ENCODE measurements around the gene PPARD.

- TF ChIP-seq POLR2AphosphoS5 (IDR thresholded peaks at IDR 0.05; ENCODE audit: low read depth, low read length) = no peak
- no peak for TF ChIP-seq CTCF (IDR thresholded peaks at IDR 0.05 in 2 of 3, conservative IDR thresholded peaks at IDR 0.05 in 1 of 3; ENCODE audit: borderline replicate concordance in 1 of 3, insufficient read depth in 1 of 3, low read depth in 2 of 3, low read length in 2 of 3)
- TF ChIP-seq POLR2A (IDR thresholded peaks at IDR 0.05; ENCODE audit: borderline replicate concordance, extremely low read depth, insufficient read depth, insufficient read length) = no peak
- no peak for TF ChIP-seq SIN3A (IDR thresholded peaks at IDR 0.05; ENCODE audit: low read depth)
- TF ChIP-seq SP1 (IDR thresholded peaks at IDR 0.05; ENCODE audit: low read depth) = no peak
- no peak for TF ChIP-seq CBX3 (IDR thresholded peaks at IDR 0.05; ENCODE audit: low read depth)
- no peak for TF ChIP-seq RAD21 (IDR thresholded peaks at IDR 0.05; ENCODE audit: low read depth)
- no peak for TF ChIP-seq REST (IDR thresholded peaks at IDR 0.05; ENCODE audit: low read depth)
- TF ChIP-seq CEBPB (IDR thresholded peaks at IDR 0.05; ENCODE audit: low read depth) = no peak
- no peak for TF ChIP-seq TCF7L2 (IDR thresholded peaks at IDR 0.05; ENCODE audit: borderline replicate concordance, extremely low read depth, insufficient read depth, insufficient read length)
- TF ChIP-seq SRF (IDR thresholded peaks at IDR 0.05; ENCODE audit: low read depth) = no peak
- no peak for TF ChIP-seq EZH2 (IDR thresholded peaks at IDR 0.05)
- no peak for TF ChIP-seq ZBTB33 (IDR thresholded peaks at IDR 0.05; ENCODE audit: extremely low read depth, insufficient replicate concordance, low read length)
These were observed 22.3 kb upstream of the PPARD start for GRCh38 chr6:35320031-35320410.
